HCT116 (cell line): ENCODE results near the gene SLC30A7. TPM values are rescaled to one million over a fixed set of nuclear protein-coding genes. Genes with fewer than 3 reads are reported as not detected.

ENCODE experiments used
- ATAC-seq: fragments of 200-7000 bp; cut with Tn5 transposase; 2 replicates; pipeline ENCODE4 v1.9.1; 2020; ENCODE audit warnings: mild to moderate bottlenecking, moderate library complexity
- BruUV-seq: library from RNA; stranded (reverse); fragments of 400-500 nt; replicated peaks from 2 replicates; lab custom pipeline; 2021; lab: Mats Ljungman, UMichigan
- CTCF ChIA-PET: fragments of 300-600 bp; sonication (Branson Sonifier 250); formaldehyde crosslinking; loops from one replicate; lab custom pipeline; 2021; ENCODE audit warnings: antibody characterized with exemption; lab: Charles Lee
- POLR2A ChIA-PET: fragments of 300-600, 350-600 bp; sonication (Branson Sonifier 250); formaldehyde crosslinking; loops from one replicate; lab custom pipeline; 2021; ENCODE audit warnings: antibody characterized with exemption; lab: Charles Lee
- RAD21 ChIA-PET, 2 experiments: fragments of 300-600 bp; sonication (Branson Sonifier 250); formaldehyde crosslinking; loops; one replicate each; lab custom pipeline; 2023; ENCODE audit warnings: low total read pairs in 2 of 2; ENCODE audit not compliant: uncharacterized antibody in 2 of 2, unreplicated experiment in 2 of 2, low non-redundant PET in 1 of 2; lab: Charles Lee
- DNase-seq: peaks from one replicate; pipeline ENCODE4 v3.0.0-alpha.2; 2010; ENCODE audit warnings: low read depth, low spot score
- H2AFZ ChIP-seq: fragments of 200-600 bp; shearing (Covaris generic), sonication (generic); 2 replicates; pipeline ENCODE4 v1.6.1; 2017; ENCODE audit warnings: low read depth, mixed run types, mixed read lengths, antibody characterized with exemption, low read length; ENCODE audit not compliant: poor library complexity, severe bottlenecking
- H3K27ac ChIP-seq: 2 replicates; pipeline ENCODE4 v1.5.1; 2012; ENCODE audit warnings: low read depth, low read length
- H3K27me3 ChIP-seq: fragments of 200-600 bp; sonication (generic); 2 replicates; pipeline ENCODE4 v1.6.1; 2016; ENCODE audit warnings: mixed run types, low read length, mixed read lengths; ENCODE audit not compliant: insufficient read depth
- H3K36me3 ChIP-seq, 2 experiments: fragments of 200-500 bp in 1 of 2; fragments of 200-600 bp in 1 of 2; sonication (Bioruptor generic) in 1 of 2; sonication (generic) in 1 of 2; 2 replicates each; pipeline versions ENCODE4 v1.5.1 to v1.6.1; 2014 to 2016; ENCODE audit warnings: low read length in 2 of 2, inconsistent platforms in 1 of 2, mixed read lengths in 1 of 2, mixed run types in 1 of 2; ENCODE audit not compliant: insufficient read depth in 2 of 2, control insufficient read depth in 1 of 2
- H3K4me1 ChIP-seq, 2 experiments: fragments of 200-600 bp in 1 of 2; sonication (generic) in 1 of 2; 2 replicates each; pipeline versions ENCODE4 v1.5.1 to v1.6.1; 2012 to 2017; ENCODE audit warnings: low read length in 2 of 2, inconsistent platforms in 1 of 2, mild to moderate bottlenecking in 1 of 2, mixed read lengths in 1 of 2, mixed run types in 1 of 2, moderate library complexity in 1 of 2; ENCODE audit not compliant: insufficient read depth in 2 of 2, control insufficient read depth in 1 of 2
- H3K4me2 ChIP-seq: fragments of 200-600 bp; sonication (generic); 2 replicates; pipeline ENCODE4 v1.6.1; 2017; ENCODE audit warnings: mixed run types, low read length, mixed read lengths
- H3K4me3 ChIP-seq, 2 experiments: fragments of 200-600 bp in 1 of 2; sonication (generic) in 1 of 2; replicated peaks in 1 of 2; 2 replicates each; pipeline ENCODE4 v1.5.1; 2011 to 2016; ENCODE audit warnings: low read length in 2 of 2, control low read depth in 1 of 2, low read depth in 1 of 2, mild to moderate bottlenecking in 1 of 2, mixed read lengths in 1 of 2, mixed run types in 1 of 2
- H3K79me2 ChIP-seq: fragments of 200-600 bp; sonication (generic); 2 replicates; pipeline ENCODE4 v1.6.1; 2017; ENCODE audit warnings: mild to moderate bottlenecking, mixed run types, low read length, moderate library complexity, mixed read lengths; ENCODE audit not compliant: insufficient read depth
- H3K9ac ChIP-seq: fragments of 200-600 bp; sonication (generic); 2 replicates; pipeline ENCODE4 v1.6.1; 2016; ENCODE audit warnings: low read length, mixed read lengths
- H3K9me2 ChIP-seq: fragments of 200-600 bp; sonication (generic), shearing (Covaris generic); 2 replicates; pipeline ENCODE4 v1.6.1; 2017; ENCODE audit warnings: mixed run types, mild to moderate bottlenecking, moderate library complexity; ENCODE audit not compliant: insufficient read depth
- H3K9me3 ChIP-seq, 2 experiments: fragments of 200-500 bp in 1 of 2; fragments of 200-600 bp in 1 of 2; sonication (Bioruptor generic) in 1 of 2; sonication (generic) in 1 of 2; 2 replicates each; pipeline ENCODE4 v1.6.1; 2014 to 2017; ENCODE audit warnings: low read length in 2 of 2, mixed read lengths in 2 of 2, inconsistent platforms in 1 of 2, low read depth in 1 of 2, mild to moderate bottlenecking in 1 of 2, mixed run types in 1 of 2, moderate library complexity in 1 of 2; ENCODE audit not compliant: control insufficient read depth in 1 of 2, insufficient read depth in 1 of 2
- H4K20me1 ChIP-seq: fragments of 200-600 bp; sonication (generic), shearing (Covaris generic); 2 replicates; pipeline ENCODE4 v1.6.1; 2017; ENCODE audit warnings: mixed run types, mild to moderate bottlenecking, moderate library complexity; ENCODE audit not compliant: insufficient read depth
- CBX3 ChIP-seq: IDR thresholded peaks from 2 replicates; pipeline ENCODE4 v1.6.1; 2012; ENCODE audit warnings: low read depth
- CEBPB ChIP-seq: IDR thresholded peaks from 2 replicates; pipeline ENCODE4 v1.6.1; 2012; ENCODE audit warnings: low read depth
- CTCF ChIP-seq, 3 experiments: fragments of 200-600 bp in 1 of 3; sonication (generic) in 1 of 3; IDR thresholded peaks in 2 of 3; conservative IDR thresholded peaks in 1 of 3; 2 replicates each; pipeline ENCODE4 v1.5.1; 2012 to 2017; ENCODE audit warnings: low read depth in 2 of 3, low read length in 2 of 3, antibody characterized with exemption in 1 of 3, borderline replicate concordance in 1 of 3, control low read depth in 1 of 3, mild to moderate bottlenecking in 1 of 3, mixed read lengths in 1 of 3, mixed run types in 1 of 3, moderate library complexity in 1 of 3; ENCODE audit not compliant: insufficient read depth in 1 of 3
- EGR1 ChIP-seq: IDR thresholded peaks from 2 replicates; pipeline ENCODE4 v1.6.1; 2012; ENCODE audit warnings: low read depth
- ELF1 ChIP-seq: IDR thresholded peaks from 2 replicates; pipeline ENCODE4 v1.6.1; 2012; ENCODE audit warnings: low read depth, borderline replicate concordance
- EZH2 ChIP-seq: fragments of 200-600 bp; sonication (generic); IDR thresholded peaks from 2 replicates; pipeline ENCODE4 v1.6.1; 2017; ENCODE audit warnings: antibody characterized with exemption, mixed run types
- FOSL1 ChIP-seq: IDR thresholded peaks from 2 replicates; pipeline ENCODE4 v1.6.1; 2012; ENCODE audit warnings: low read depth
- POLR2AphosphoS5 ChIP-seq: IDR thresholded peaks from 2 replicates; pipeline ENCODE4 v1.6.1; 2011; ENCODE audit warnings: mild to moderate bottlenecking, low read depth, low read length, moderate library complexity
- SIN3A ChIP-seq: IDR thresholded peaks from 2 replicates; pipeline ENCODE4 v1.6.1; 2012; ENCODE audit warnings: low read depth
- SP1 ChIP-seq: IDR thresholded peaks from 2 replicates; pipeline ENCODE4 v1.6.1; 2012; ENCODE audit warnings: low read depth
- SRF ChIP-seq: IDR thresholded peaks from 2 replicates; pipeline ENCODE4 v1.6.1; 2012; ENCODE audit warnings: low read depth
- YY1 ChIP-seq: IDR thresholded peaks from 2 replicates; pipeline ENCODE4 v1.6.1; 2011; ENCODE audit warnings: low read length, low read depth, moderate library complexity, mild to moderate bottlenecking; ENCODE audit not compliant: insufficient replicate concordance; ENCODE audit errors: extremely low read depth
- ZNF274 ChIP-seq: fragments of 200-500 bp; sonication (Bioruptor generic); IDR thresholded peaks from 2 replicates; pipeline ENCODE4 v1.6.1; 2014; ENCODE audit warnings: mild to moderate bottlenecking, low read depth, low read length, inconsistent platforms
- intact Hi-C: fragments of 100-400 bp; cut with micrococcal nuclease; formaldehyde crosslinking; loops from 2 replicates; pipeline ENCODE4 v1.10.0; 2022
- total RNA-seq: library from RNA; stranded (reverse); gene quantifications from one replicate; pipeline ENCODE4 v1.2.1, GENCODE V29; 2021; ENCODE audit not compliant: unreplicated experiment
- TF ChIP-seq, protein P1 (sequence below): IDR thresholded peaks from 2 replicates; pipeline ENCODE4 v1.6.1; 2011; ENCODE audit warnings: mild to moderate bottlenecking, low read length, moderate library complexity; ENCODE audit not compliant: insufficient replicate concordance; ENCODE audit errors: extremely low read depth

The SLC30A7 gene
- total RNA-seq, 1 experiment from 2014 or later, result 23.3 TPM

DNA sequence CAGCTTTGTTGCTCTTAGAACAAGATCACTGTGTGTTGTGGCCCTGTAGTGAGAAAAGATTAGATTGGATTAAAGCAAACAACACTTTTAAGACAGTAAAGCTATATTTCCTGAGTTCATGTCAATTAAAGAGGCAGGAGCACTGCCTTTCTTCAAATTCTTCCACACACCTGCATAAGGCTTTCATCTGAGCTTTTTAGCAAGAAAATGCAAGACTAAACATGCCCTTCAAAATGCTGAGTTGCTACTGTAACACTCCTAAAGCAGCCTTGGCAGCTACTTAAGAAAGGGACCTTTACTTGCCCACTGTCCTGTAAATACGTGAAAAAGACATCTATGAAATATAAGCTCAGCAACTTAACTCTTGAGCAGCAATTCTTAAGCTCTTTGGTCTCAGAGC is 117.9 kb downstream of the SLC30A7 start:
- Histone ChIP-seq H3K9me2 (no peaks in the 10 kb centered on the region), H4K20me1 (no peaks in the 10 kb centered on the region), H3K36me3 (peaks cover 2 to 16% of the 10 kb centered on the region in 2 experiments; a peak in 1 of 4 replicates), H3K9ac (no peak overlapping the region), H2AFZ (no peak overlapping the region), H3K27ac (no peak overlapping the region), H3K27me3 (no peaks in the 10 kb centered on the region), H3K4me3 (no peak overlapping the region), H3K79me2 (no peaks in the 10 kb centered on the region), H3K4me1 (no peaks in the 10 kb centered on the region), H3K9me3 (no peaks in the 10 kb centered on the region), H3K4me2 (no peak overlapping the region)
- TF ChIP-seq FOSL1 (no peak), EZH2 (no peak), SP1 (no peak), CBX3 (no peak), CEBPB (no peak), ZNF274 (no peak), POLR2AphosphoS5 (no peak), CTCF (IDR thresholded peaks at IDR 0.05 in 2 of 3, conservative IDR thresholded peaks at IDR 0.05 in 1 of 3; ENCODE audit: borderline replicate concordance in 1 of 3, insufficient read depth in 1 of 3, low read depth in 2 of 3, low read length in 2 of 3) (no peak), SRF (no peak), YY1 (no peak), EGR1 (no peak), ELF1 (no peak), SIN3A (no peak)
- TF ChIP-seq, protein P1, sequence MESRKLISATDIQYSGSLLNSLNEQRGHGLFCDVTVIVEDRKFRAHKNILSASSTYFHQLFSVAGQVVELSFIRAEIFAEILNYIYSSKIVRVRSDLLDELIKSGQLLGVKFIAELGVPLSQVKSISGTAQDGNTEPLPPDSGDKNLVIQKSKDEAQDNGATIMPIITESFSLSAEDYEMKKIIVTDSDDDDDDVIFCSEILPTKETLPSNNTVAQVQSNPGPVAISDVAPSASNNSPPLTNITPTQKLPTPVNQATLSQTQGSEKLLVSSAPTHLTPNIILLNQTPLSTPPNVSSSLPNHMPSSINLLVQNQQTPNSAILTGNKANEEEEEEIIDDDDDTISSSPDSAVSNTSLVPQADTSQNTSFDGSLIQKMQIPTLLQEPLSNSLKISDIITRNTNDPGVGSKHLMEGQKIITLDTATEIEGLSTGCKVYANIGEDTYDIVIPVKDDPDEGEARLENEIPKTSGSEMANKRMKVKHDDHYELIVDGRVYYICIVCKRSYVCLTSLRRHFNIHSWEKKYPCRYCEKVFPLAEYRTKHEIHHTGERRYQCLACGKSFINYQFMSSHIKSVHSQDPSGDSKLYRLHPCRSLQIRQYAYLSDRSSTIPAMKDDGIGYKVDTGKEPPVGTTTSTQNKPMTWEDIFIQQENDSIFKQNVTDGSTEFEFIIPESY, result no peak
- no TSS peak for BruUV-seq
- ChIA-PET RAD21 (no interaction called here), CTCF (interaction anchor here (1.1 kb wide), 1 partner anchor 225 kb away, joined by 3 read pairs; no protein-coding TSS in a partner anchor), POLR2A (no interaction called here)
- intact Hi-C loops, result no loop called here
- ATAC-seq, result no peak
- no peak for DNase-seq
